ENCODE data around the gene KANK2.

Gene KANK2

DNA sequence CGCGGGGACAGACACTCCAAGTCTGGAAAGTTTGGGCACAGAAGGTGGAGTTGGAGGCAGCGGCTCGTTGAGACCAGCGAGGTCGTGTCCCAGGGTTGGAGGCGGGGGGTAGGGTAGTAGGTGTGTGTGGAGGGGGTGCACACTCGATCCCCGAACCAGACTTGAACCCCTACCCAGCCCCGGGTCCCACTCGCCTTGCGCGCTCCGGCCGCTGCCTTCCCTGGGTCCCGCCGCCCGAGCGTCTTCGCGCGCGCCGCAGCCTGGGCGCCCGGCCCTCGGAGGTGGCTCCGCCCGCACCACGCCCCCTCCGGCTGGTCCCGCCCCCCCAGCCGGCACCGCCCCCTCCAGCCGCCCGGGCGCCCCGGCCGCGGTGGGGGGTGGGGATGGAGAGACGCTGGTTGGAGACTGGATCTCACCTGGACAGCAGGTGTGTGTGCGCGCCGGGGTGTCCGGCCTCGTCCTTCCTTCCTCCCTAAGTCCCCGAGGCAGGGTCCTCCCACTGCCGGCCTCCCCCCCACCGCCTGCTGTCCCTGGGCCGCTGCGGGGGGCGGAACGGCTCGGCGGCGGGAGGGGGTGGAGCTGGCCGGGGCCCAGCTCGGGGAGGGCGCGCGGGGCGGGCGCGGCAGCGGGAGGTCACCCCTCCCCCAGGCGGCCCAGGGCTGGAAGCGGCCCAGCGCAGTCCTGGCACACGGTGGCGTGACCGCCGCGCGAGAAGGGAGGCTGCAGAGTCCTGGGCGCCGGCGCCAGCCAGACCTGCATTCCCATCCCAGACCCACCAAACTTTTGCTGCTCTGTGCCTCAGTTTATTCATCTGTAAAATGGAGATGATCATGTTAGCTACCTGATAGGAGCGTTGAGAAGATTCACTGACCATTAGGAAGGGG lies at the start of gene KANK2:
Gene KANK2 (minus strand): TSS at position 255 of the 884 bp plus-strand sequence. CDS start 3,034 bp downstream, outside the sequence.
- peak within 1 kb of the TSS; percentile 77 for H3K4me3 ChIP-seq (ENCODE audit: low read depth, low read length)
- H3K9me3 ChIP-seq (ENCODE audit: severe bottlenecking), result no peaks in the 10 kb centered on the region
- TF ChIP-seq, protein P1, sequence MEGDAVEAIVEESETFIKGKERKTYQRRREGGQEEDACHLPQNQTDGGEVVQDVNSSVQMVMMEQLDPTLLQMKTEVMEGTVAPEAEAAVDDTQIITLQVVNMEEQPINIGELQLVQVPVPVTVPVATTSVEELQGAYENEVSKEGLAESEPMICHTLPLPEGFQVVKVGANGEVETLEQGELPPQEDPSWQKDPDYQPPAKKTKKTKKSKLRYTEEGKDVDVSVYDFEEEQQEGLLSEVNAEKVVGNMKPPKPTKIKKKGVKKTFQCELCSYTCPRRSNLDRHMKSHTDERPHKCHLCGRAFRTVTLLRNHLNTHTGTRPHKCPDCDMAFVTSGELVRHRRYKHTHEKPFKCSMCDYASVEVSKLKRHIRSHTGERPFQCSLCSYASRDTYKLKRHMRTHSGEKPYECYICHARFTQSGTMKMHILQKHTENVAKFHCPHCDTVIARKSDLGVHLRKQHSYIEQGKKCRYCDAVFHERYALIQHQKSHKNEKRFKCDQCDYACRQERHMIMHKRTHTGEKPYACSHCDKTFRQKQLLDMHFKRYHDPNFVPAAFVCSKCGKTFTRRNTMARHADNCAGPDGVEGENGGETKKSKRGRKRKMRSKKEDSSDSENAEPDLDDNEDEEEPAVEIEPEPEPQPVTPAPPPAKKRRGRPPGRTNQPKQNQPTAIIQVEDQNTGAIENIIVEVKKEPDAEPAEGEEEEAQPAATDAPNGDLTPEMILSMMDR (IDR thresholded peaks at IDR 0.05; ENCODE audit: low read depth, low read length), result peak; percentile 29
- DNase-seq, result peak; percentile 88
- peak within 1 kb of the TSS; percentile 81 for H3K27ac ChIP-seq
- no peaks in the 10 kb centered on the region for H3K27me3 ChIP-seq (ENCODE audit: insufficient read depth, low read depth, severe bottlenecking)
- peaks cover 28% of the 10 kb centered on the region for H3K36me3 ChIP-seq

DNA sequence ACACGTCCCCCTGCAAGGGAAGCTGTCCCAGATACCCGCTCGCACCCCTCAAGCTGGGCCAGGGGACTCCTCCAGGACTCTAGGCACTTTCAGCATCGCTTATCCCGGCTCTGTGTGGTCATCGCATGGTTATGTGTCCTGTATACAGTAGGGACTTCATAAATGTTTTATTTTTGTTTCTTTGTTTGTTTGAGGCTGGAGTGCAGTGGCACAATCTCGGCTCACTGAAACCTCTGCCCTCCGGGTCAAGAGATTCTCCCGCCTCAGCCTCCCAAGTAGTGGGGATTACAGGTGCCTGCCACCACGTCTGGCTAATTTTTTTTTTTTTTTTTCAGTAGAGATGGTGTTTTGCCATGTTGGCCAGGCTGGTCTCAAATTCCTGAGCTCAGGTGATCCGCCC lies 49.6 kb upstream of the KANK2 start:
- no peaks in the 10 kb centered on the region for H3K9me3 ChIP-seq (ENCODE audit: severe bottlenecking)
- DNase-seq, result no peak
- H3K27me3 ChIP-seq (ENCODE audit: insufficient read depth, low read depth, severe bottlenecking), result no peaks in the 10 kb centered on the region
- no peak overlapping the region for H3K27ac ChIP-seq
- H3K36me3 ChIP-seq, result peaks cover 17% of the 10 kb centered on the region
- TF ChIP-seq, protein P1 (IDR thresholded peaks at IDR 0.05; ENCODE audit: low read depth, low read length), result no peak
- no peak overlapping the region for H3K4me3 ChIP-seq (ENCODE audit: low read depth, low read length)

DNA sequence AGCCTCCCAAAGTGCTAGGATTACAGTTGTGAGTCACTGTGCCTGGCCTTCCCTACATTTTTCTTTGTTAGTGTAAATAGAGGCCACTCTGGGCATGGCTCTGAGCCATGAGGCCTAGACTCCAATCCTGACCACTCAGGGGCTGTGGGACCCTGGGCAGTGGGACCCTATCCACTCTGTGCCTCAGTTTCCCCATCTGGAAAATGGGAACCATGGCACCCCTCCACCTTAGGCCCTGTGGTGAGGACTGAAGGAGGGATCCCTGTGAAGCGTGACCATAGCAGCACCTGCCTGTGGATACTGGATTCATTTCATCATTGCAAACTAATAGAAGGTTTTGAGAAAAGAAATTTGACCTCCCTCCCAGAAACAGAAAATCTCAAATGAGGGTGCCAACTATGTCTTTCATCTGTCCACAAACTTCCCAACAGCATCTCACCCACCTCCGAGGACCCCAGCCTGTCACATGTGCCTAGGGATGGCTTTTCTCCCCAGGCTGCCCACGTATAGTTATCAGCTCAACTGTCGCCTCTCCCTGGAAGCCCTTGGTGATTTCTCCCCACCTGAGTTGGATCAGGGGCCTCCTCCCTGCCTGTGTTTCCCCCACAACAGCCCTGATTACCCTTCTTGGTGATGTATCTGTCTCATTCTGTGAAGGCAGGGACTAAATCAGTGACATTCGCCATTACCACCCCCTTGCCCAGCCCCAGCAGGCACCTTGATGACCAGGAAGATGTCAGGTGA lies 47.7 kb upstream of the KANK2 start:
- H3K4me3 ChIP-seq (ENCODE audit: low read depth, low read length), result no peak overlapping the region
- H3K27me3 ChIP-seq (ENCODE audit: insufficient read depth, low read depth, severe bottlenecking), result no peaks in the 10 kb centered on the region
- H3K27ac ChIP-seq, result no peak overlapping the region
- peaks cover 8% of the 10 kb centered on the region for H3K36me3 ChIP-seq
- DNase-seq, result no peak
- TF ChIP-seq, protein P1 (IDR thresholded peaks at IDR 0.05; ENCODE audit: low read depth, low read length), result no peak
- H3K9me3 ChIP-seq (ENCODE audit: severe bottlenecking), result no peaks in the 10 kb centered on the region

DNA sequence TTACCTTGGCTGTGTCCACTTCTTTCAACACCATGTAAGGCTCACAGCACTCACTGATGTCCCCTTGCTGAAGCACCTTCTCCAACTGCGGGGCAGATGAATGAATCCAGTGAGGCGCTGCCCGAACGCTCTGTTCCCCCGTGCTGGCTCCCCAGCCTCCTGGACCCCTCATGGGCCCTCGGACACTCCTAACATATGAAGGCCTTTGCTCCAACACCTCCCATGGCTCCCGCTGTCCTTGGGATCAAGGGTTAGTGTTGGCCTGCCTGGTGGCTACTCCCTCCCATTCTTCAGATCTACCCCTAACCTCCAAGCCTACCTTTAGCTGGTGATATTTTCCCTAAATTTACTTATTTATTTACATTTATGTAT lies 46.4 kb upstream of the KANK2 start:
- H3K27ac ChIP-seq, result no peak overlapping the region
- H3K4me3 ChIP-seq (ENCODE audit: low read depth, low read length), result no peak overlapping the region
- peaks cover 7% of the 10 kb centered on the region for H3K36me3 ChIP-seq
- no peaks in the 10 kb centered on the region for H3K27me3 ChIP-seq (ENCODE audit: insufficient read depth, low read depth, severe bottlenecking)
- TF ChIP-seq, protein P1 (IDR thresholded peaks at IDR 0.05; ENCODE audit: low read depth, low read length), result no peak
- no peak for DNase-seq
- no peaks in the 10 kb centered on the region for H3K9me3 ChIP-seq (ENCODE audit: severe bottlenecking)

DNA sequence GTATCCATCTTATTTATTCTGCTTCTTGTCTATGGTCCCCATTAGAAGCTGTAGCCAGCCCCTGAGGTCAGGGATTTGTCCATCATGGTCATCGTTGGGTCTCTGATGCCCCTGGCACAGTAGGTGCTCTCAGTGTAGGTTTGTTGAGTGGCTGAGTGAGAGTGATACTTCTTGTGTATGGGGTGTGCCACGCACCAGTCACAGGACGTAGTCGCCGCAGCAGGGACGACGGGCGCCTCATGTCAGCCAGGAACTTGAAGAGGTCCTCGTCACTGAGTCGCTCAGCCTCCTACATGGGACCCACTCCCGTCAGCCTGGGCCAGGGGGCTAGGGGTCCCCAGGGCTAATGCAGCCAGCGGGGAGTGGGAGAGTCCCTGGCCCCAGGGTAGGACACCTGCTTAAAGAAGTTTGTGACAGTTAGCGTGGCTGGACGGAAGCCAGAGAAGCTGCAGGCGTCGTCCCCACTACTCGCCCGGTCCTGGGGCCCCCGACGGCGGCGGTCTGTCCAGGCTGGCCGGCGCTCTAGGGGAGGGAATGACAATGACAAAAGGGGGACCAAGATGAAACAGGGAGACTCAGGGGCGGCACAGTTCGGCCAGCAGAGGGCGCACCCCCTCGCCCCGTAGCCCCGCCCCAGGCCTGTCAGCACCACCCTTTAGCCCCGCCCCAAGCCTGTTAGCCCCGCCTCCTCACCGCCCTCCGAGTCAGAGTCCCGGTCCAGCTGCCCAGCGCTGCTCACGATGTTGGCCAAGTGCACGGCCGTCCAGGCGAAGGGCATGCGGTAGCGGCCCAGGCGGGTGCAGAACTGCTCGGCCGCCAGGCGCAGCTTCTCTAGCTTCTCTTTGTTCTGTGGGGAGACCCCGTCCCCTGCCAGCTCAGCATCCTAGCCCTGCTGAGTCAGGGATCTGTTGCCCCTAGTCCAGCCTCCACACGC lies 45.8 kb upstream of the KANK2 start:
- Histone ChIP-seq H3K36me3 (peaks cover 5% of the 10 kb centered on the region; the same call in 1 of the 2 replicates), H3K27ac (peak overlapping the region; percentile 14; the same call in 1 of the 2 replicates), H3K9me3 (ENCODE audit: severe bottlenecking) (no peaks in the 10 kb centered on the region), H3K4me3 (ENCODE audit: low read depth, low read length) (no peak overlapping the region), H3K27me3 (ENCODE audit: insufficient read depth, low read depth, severe bottlenecking) (no peaks in the 10 kb centered on the region)
- peak; percentile 95 for DNase-seq
- TF ChIP-seq, protein P1 (IDR thresholded peaks at IDR 0.05; ENCODE audit: low read depth, low read length), result peak; percentile 77

All from WERI-Rb-1 (cell line).